ENCODE measurements around the gene AXIN1.

Gene AXIN1

GRCh38 chr16:339680-340079, 12.8 kb downstream of the AXIN1 start:
- TF ChIP-seq SIN3A (IDR thresholded peaks at IDR 0.05; ENCODE audit: borderline replicate concordance, insufficient read depth, low read length), result no peak
- TF ChIP-seq TAF1 (IDR thresholded peaks at IDR 0.05; ENCODE audit: borderline replicate concordance, insufficient read depth, low read length), result no peak
- TF ChIP-seq REST (IDR thresholded peaks at IDR 0.05; ENCODE audit: insufficient read depth in 1 of 2, low read depth in 2 of 2, low read length in 2 of 2), result no peak
- TF ChIP-seq POLR2AphosphoS5 (IDR thresholded peaks at IDR 0.05; ENCODE audit: low read depth, low read length), result no peak
- no peak for TF ChIP-seq FOXP2 (optimal IDR thresholded peaks at IDR 0.05; ENCODE audit: borderline replicate concordance, extremely low read depth, extremely low read length, insufficient read depth)

GRCh38 chr16:337975-338575, 14.4 kb downstream of the AXIN1 start:
- TF ChIP-seq TAF1 (IDR thresholded peaks at IDR 0.05; ENCODE audit: borderline replicate concordance, insufficient read depth, low read length), result no peak
- TF ChIP-seq POLR2AphosphoS5 (IDR thresholded peaks at IDR 0.05; ENCODE audit: low read depth, low read length), result no peak
- no peak for TF ChIP-seq SIN3A (IDR thresholded peaks at IDR 0.05; ENCODE audit: borderline replicate concordance, insufficient read depth, low read length)
- no peak for TF ChIP-seq FOXP2 (optimal IDR thresholded peaks at IDR 0.05; ENCODE audit: borderline replicate concordance, extremely low read depth, extremely low read length, insufficient read depth)
- TF ChIP-seq REST (IDR thresholded peaks at IDR 0.05; ENCODE audit: insufficient read depth in 1 of 2, low read depth in 2 of 2, low read length in 2 of 2), result no peak

- no peak for TF ChIP-seq TAF1 (IDR thresholded peaks at IDR 0.05; ENCODE audit: borderline replicate concordance, insufficient read depth, low read length)
- TF ChIP-seq REST (IDR thresholded peaks at IDR 0.05; ENCODE audit: insufficient read depth in 1 of 2, low read depth in 2 of 2, low read length in 2 of 2), result no peak
- no peak for TF ChIP-seq POLR2AphosphoS5 (IDR thresholded peaks at IDR 0.05; ENCODE audit: low read depth, low read length)
- TF ChIP-seq FOXP2 (optimal IDR thresholded peaks at IDR 0.05; ENCODE audit: borderline replicate concordance, extremely low read depth, extremely low read length, insufficient read depth), result no peak
- TF ChIP-seq SIN3A (IDR thresholded peaks at IDR 0.05; ENCODE audit: borderline replicate concordance, insufficient read depth, low read length), result no peak
These were observed 15.1 kb downstream of the AXIN1 start for GRCh38 chr16:337437-337836.

- TF ChIP-seq REST (IDR thresholded peaks at IDR 0.05; ENCODE audit: insufficient read depth in 1 of 2, low read depth in 2 of 2, low read length in 2 of 2), result no peak
- TF ChIP-seq SIN3A (IDR thresholded peaks at IDR 0.05; ENCODE audit: borderline replicate concordance, insufficient read depth, low read length), result no peak
- no peak for TF ChIP-seq POLR2AphosphoS5 (IDR thresholded peaks at IDR 0.05; ENCODE audit: low read depth, low read length)
- no peak for TF ChIP-seq FOXP2 (optimal IDR thresholded peaks at IDR 0.05; ENCODE audit: borderline replicate concordance, extremely low read depth, extremely low read length, insufficient read depth)
- TF ChIP-seq TAF1 (IDR thresholded peaks at IDR 0.05; ENCODE audit: borderline replicate concordance, insufficient read depth, low read length), result no peak
These were observed 16.3 kb downstream of the AXIN1 start for GRCh38 chr16:336269-336668.

All from PFSK-1 (cell line).